BJ (cell line): ENCODE measurements around the gene RHBDD2. TPM values are rescaled to one million over a fixed set of nuclear protein-coding genes. Genes with fewer than 3 reads are reported as not detected.

ENCODE experiments used
- CTCF ChIA-PET: fragments of 350-600 bp; formaldehyde crosslinking; extraction: SDS; loops from one replicate; lab custom pipeline; 2021; ENCODE audit warnings: antibody characterized with exemption, inconsistent platforms; lab: Yijun Ruan, JAX
- POLR2A ChIA-PET: fragments of 300-600 bp; sonication (Branson Sonifier 250); formaldehyde crosslinking; extraction: SDS; loops from one replicate; lab custom pipeline; 2021; ENCODE audit warnings: antibody characterized with exemption; lab: Charles Lee
- DNase-seq: peaks from one replicate; pipeline ENCODE4 v3.0.0-alpha.2; 2011; ENCODE audit warnings: low read depth
- H3K27me3 ChIP-seq: 2 replicates; pipeline ENCODE4 v1.6.0; 2011; ENCODE audit warnings: low read length; ENCODE audit not compliant: control insufficient read depth, insufficient read depth
- H3K36me3 ChIP-seq: 2 replicates; pipeline ENCODE4 v1.5.1; 2011; ENCODE audit warnings: low read length; ENCODE audit not compliant: control insufficient read depth, insufficient read depth
- H3K4me3 ChIP-seq: 2 replicates; pipeline ENCODE4 v1.5.1; 2011; ENCODE audit warnings: low read depth, mild to moderate bottlenecking, control low read depth, low read length
- polyA plus RNA-seq: library from polyadenylated mRNA; depleted of rRNA; stranded (reverse); fragments of >200 nt; gene quantifications from 2 replicates; pipeline ENCODE4 v1.2.3, GENCODE V29; 2011
- TF ChIP-seq, protein P1 (sequence below): IDR thresholded peaks from 2 replicates; pipeline ENCODE4 v1.5.1; 2011; ENCODE audit warnings: low read depth, mild to moderate bottlenecking, control low read depth, inconsistent platforms, low read length, moderate library complexity; ENCODE audit not compliant: insufficient read depth

The RHBDD2 gene
- polyA plus RNA-seq, 1 experiment, result 71.3 TPM

DNA sequence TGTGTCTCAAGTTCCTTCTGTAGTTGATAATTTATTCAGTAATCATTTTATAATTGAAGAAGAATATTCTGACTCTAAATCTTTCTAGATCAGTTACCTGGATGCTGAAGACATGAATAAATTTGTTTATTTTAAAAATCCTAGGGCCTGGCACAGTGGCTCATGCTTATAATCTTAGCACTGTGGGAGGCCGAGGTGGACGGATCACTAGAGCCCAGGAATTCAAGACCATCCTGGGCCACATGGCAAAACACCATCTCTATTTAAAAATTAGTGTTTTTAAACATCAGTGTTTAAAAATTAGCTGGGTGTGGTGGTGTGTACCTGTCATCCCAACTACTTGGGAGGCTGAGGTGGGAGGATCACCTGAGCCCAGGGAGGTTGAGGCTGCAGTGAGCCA is 45.4 kb downstream of the RHBDD2 start:
- TF ChIP-seq, protein P1, sequence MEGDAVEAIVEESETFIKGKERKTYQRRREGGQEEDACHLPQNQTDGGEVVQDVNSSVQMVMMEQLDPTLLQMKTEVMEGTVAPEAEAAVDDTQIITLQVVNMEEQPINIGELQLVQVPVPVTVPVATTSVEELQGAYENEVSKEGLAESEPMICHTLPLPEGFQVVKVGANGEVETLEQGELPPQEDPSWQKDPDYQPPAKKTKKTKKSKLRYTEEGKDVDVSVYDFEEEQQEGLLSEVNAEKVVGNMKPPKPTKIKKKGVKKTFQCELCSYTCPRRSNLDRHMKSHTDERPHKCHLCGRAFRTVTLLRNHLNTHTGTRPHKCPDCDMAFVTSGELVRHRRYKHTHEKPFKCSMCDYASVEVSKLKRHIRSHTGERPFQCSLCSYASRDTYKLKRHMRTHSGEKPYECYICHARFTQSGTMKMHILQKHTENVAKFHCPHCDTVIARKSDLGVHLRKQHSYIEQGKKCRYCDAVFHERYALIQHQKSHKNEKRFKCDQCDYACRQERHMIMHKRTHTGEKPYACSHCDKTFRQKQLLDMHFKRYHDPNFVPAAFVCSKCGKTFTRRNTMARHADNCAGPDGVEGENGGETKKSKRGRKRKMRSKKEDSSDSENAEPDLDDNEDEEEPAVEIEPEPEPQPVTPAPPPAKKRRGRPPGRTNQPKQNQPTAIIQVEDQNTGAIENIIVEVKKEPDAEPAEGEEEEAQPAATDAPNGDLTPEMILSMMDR, result no peak
- H3K36me3 ChIP-seq, result no peaks in the 10 kb centered on the region
- no peak overlapping the region for H3K4me3 ChIP-seq
- DNase-seq, result no peak
- ChIA-PET POLR2A (interaction anchor here (0.6 kb wide), 1 partner anchor 104 kb away, joined by 3 read pairs; no protein-coding TSS in a partner anchor), CTCF (no interaction called here)
- H3K27me3 ChIP-seq, result no peaks in the 10 kb centered on the region

DNA sequence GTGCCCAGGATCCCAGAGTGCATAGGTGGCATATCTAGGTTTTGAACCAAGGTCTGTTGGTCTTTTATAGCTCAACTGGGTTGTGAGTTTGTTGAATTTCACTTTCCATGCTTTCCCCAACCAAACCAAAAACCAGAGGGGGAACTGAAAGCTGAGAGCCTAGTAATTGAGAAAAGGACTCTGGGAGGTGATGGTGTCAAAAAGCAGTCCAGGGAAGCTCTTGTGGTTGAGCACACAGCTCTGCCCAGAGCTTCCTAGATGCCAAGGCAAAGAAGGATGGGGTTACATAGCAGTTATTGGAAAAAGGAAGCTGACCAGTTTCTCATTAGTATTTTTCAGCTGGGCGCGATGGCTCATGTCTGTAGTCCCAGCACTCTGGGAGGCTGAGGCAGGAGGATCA is 46.1 kb downstream of the RHBDD2 start:
- Histone ChIP-seq H3K36me3 (no peaks in the 10 kb centered on the region; the same call in 1 of the 2 replicates), H3K4me3 (no peak overlapping the region), H3K27me3 (no peaks in the 10 kb centered on the region)
- DNase-seq, result no peak
- TF ChIP-seq, protein P1, result no peak
- ChIA-PET POLR2A (interaction anchor here (0.6 kb wide), 1 partner anchor 104 kb away, joined by 3 read pairs; no protein-coding TSS in a partner anchor), CTCF (interaction anchor here (1.8 kb wide), 1 partner anchor 9 kb away, joined by 5 read pairs; the partner anchor contains the start of gene POR)

DNA sequence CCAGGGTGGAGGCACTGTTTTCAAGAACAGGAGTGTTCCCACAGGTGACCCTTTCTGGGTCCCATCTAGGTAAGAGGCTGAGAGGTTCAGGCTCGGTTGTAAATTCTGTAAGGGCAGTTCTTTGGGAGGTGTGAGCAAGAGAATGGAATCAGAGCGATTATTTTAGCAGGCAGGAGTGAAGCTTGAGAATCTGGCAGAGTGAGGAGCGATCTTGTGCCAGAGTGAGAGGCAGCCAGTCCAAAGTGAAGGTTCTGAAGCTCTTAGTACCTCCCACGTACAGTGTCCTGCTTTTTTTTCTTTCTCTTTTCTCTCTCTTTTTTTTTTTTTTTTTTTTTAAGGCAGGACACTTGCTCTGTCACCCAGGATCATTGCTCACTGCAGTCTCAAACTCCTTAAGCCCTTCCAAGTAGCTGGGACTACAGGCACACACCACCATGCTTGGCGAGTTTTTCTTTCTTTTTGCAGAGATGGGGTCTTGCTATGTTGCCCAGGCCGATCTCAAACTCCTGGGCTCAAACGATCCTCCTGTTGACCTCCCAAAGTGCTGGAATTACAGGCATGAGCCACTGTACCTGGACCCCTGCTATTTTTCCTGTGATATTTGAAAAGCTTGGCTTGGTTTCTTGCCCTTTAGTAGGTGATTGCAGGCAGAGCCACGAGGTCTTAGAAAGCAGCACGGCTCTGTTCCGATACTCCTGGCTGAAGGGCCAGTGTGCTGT is 47.0 kb downstream of the RHBDD2 start:
- CTCF ChIA-PET, result interaction anchor here (0.6 to 1.8 kb wide), 3 partner anchors 10 to 97 kb away, joined by 3 to 5 read pairs (median 3); partner anchors contain the start of gene POR
- Histone ChIP-seq H3K4me3 (no peak overlapping the region), H3K36me3 (no peaks in the 10 kb centered on the region; the same call in 1 of the 2 replicates), H3K27me3 (no peaks in the 10 kb centered on the region)
- TF ChIP-seq, protein P1, result no peak
- no peak for DNase-seq
- POLR2A ChIA-PET, result no interaction called here

GRCh38 chr7:75928568-75928914 is 49.7 kb downstream of the RHBDD2 start:
- ChIA-PET POLR2A (no interaction called here), CTCF (interaction anchor here (1.3 kb wide), 1 partner anchor 12 kb away, joined by 3 read pairs; no protein-coding TSS in a partner anchor)
- TF ChIP-seq, protein P1, result no peak
- Histone ChIP-seq H3K4me3 (no peak overlapping the region), H3K36me3 (no peaks in the 10 kb centered on the region; the same call in 1 of the 2 replicates), H3K27me3 (no peaks in the 10 kb centered on the region)
- DNase-seq, result no peak

DNA sequence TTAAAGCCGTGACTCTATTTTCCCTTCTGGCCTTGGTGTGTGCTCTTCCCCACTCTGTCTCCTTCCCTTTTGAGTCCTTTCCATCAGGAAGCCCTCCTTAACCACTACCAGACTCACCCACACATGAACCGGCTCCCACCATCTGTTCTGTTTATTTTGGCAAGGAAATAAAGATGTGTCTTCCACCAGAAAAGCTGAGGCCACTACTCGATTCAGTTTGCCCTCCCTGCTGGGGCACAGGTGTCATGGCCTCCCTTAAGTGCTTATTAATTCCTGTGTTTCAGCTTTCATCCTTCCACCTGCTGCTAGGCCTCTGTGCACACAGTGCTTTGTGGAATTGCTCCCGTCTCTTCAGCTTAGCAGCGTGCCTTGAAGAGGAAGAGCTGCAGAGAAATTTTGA is 52.8 kb downstream of the RHBDD2 start:
- no peak for DNase-seq
- TF ChIP-seq, protein P1, result no peak
- CTCF ChIA-PET, result interaction anchor here (1.1 kb wide), 1 partner anchor 65 kb away, joined by 3 read pairs; no protein-coding TSS in a partner anchor
- Histone ChIP-seq H3K36me3 (no peaks in the 10 kb centered on the region; the same call in 1 of the 2 replicates), H3K27me3 (no peaks in the 10 kb centered on the region), H3K4me3 (no peak overlapping the region)
- POLR2A ChIA-PET, result no interaction called here
